Measurements from ENCODE around the gene IMMP2L.

GRCh38 chr7:111371437-111371836 is 190.9 kb downstream of the IMMP2L start:
- TF ChIP-seq CTCF (IDR thresholded peaks at IDR 0.05) (no peak), POLR2A (IDR thresholded peaks at IDR 0.05) (no peak)

Measured in uterus (tissue), 2 donors.